ENCODE measurements around the gene CBS. TPM values are rescaled to one million over a fixed set of nuclear protein-coding genes. Genes with fewer than 3 reads are reported as not detected.
"Not testable (repeated sequence)": the region's sequence is repeated elsewhere in the genome, so short reads cannot be mapped to it uniquely, and the experiment has no call there.

CBS gene
- total and polyA plus RNA-seq, 11 donors = 3.5 to 22.2 (median 6.7) TPM

DNA sequence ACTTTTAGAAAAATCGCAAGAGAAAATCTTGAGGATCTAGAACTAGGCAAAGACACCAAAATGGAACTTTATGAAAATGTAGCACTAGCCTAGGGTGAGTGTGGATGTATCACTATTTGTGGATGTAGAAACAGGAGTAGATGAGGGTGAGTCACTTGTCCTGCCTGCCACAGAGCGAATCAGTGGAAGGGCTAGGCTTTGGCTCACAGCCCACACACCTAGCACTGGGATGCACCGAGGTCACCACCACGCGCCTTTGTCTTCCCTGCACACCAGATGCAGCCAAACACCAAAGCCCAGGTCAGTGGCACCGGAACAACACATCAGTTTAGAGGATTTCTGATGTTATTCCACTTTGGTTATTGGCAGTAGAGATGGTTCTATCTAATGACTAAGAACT is 63.0 kb downstream of the CBS start:
- no peaks in the 10 kb centered on the region for H3K9me3 ChIP-seq
- no peaks in the 10 kb centered on the region for H3K4me1 ChIP-seq
- intact Hi-C loops (cut with DNase I) = no loop called here
- no peak overlapping the region for H3K27ac ChIP-seq
- TF ChIP-seq POLR2A (IDR thresholded peaks at IDR 0.05) = no peak
- TF ChIP-seq, protein P1, sequence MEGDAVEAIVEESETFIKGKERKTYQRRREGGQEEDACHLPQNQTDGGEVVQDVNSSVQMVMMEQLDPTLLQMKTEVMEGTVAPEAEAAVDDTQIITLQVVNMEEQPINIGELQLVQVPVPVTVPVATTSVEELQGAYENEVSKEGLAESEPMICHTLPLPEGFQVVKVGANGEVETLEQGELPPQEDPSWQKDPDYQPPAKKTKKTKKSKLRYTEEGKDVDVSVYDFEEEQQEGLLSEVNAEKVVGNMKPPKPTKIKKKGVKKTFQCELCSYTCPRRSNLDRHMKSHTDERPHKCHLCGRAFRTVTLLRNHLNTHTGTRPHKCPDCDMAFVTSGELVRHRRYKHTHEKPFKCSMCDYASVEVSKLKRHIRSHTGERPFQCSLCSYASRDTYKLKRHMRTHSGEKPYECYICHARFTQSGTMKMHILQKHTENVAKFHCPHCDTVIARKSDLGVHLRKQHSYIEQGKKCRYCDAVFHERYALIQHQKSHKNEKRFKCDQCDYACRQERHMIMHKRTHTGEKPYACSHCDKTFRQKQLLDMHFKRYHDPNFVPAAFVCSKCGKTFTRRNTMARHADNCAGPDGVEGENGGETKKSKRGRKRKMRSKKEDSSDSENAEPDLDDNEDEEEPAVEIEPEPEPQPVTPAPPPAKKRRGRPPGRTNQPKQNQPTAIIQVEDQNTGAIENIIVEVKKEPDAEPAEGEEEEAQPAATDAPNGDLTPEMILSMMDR (IDR thresholded peaks at IDR 0.05) = no peak
- H3K27me3 ChIP-seq = no peaks in the 10 kb centered on the region
- DNase-seq (no peak), ATAC-seq (no peak)
- H3K36me3 ChIP-seq = peaks cover 0 to 91% (median 64%) of the 10 kb centered on the region in 9 donors
- WGBS, 4 donors = 91 to 93% (median 92%) methylated on average over 6 of the region's 6 CpGs
- no peak overlapping the region for H3K4me3 ChIP-seq

DNA sequence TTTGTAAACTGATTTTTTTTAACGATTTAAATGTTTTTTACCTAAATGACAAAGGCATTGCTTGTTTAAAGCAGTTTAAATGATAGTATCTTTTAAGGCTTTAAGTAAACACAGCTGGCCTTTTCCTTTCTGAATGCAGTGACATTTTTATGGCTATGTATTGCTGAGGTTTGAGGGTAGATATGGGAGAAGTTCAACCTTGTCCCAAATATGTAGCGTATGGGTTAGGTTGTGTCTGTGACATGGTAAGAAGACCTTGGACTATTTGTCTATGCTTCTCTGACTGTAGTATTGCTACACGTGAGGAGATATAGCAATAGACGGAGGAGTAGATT is 68.8 kb downstream of the CBS start:
- intact Hi-C loops (cut with DNase I) = no loop called here
- H3K27me3 ChIP-seq = no peaks in the 10 kb centered on the region
- no peak overlapping the region for H3K4me3 ChIP-seq
- WGBS, 4 donors = 70 to 85% (median 82%) methylated on average over 4 of the region's 4 CpGs
- peaks cover 0 to 60% (median 39%) of the 10 kb centered on the region in 9 donors for H3K36me3 ChIP-seq
- no peak for DNase-seq
- peaks cover 0 to 5% (median 0%) of the 10 kb centered on the region in 12 donors for H3K4me1 ChIP-seq
- no peaks in the 10 kb centered on the region for H3K9me3 ChIP-seq
- H3K27ac ChIP-seq = no peak overlapping the region
- TF ChIP-seq, protein P1 (IDR thresholded peaks at IDR 0.05) = no peak
- TF ChIP-seq POLR2A (IDR thresholded peaks at IDR 0.05) = no peak
- no peak for ATAC-seq

DNA sequence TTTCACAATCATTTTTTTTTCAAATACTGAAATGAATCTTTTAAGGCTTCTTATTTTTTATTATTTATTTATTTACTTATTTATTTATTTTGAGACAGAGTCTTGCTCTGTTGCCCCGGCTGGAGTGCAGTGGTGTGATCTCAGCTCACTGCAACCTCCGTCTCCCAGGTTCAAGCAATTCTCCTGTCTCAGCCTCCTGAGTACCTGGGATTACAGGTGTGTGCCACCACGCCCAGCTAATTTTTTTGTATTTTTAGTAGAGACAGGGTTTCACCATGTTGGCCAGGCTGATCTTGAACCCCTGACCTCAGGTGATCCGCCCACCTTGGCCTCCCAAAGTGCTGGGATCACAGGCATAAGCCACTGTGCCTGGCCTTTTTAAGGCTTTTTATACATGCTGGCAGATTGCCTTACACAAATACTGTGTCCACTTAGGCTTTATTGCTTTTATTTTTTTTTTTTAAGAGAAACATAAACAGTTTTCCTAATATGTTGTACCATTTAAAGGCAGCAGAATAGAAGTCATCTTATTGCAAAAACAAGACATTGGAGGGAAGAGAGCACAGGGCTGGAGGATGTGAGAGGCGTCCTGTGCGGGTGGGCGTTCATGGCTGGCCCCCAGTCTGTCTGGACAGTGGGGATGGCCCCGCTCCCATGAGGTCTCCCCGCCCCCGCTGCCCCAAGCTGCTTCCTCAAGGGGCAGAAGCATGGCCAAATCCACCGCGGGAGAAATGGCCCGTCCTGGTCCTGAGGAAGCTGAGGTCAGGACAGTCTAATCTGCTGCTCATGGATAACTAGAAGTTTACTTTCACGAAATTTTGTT is 69.4 kb downstream of the CBS start:
- H3K4me3 ChIP-seq; H3K27me3 ChIP-seq; H3K9me3 ChIP-seq; H3K27ac ChIP-seq; intact Hi-C loops (cut with DNase I); H3K4me1 ChIP-seq: not testable (repeated sequence)
- ATAC-seq (peak in 2 of 4 donors; percentile 18 to 77), DNase-seq (peak in 3 of 5 donors; percentile 43 to 68 (median 53))
- 61 to 80% (median 74%) methylated on average over 14 of the region's 14 CpGs for WGBS, 4 donors
- H3K36me3 ChIP-seq = peaks cover 0 to 55% (median 33%) of the 10 kb centered on the region in 9 donors

DNA sequence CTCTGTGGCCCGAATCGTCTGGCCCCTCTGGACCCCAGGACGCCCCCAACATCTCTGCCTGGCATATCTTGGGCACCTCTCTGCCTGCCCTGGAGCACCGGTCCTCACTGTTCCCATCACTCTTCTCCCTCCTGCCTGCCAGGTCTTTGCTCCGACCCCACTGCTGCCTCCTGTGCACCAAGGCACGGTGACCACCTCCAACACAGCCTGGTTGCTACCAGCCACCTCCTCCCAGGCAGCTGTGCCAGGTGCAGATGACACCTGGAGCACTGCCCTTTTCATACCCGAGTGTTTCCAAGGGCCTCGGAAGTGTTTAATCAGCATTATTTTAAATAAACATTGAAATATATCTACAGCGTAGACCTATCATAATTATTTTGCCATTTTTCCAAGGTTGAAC is 70.0 kb downstream of the CBS start:
- no peak for ATAC-seq
- WGBS, 4 donors = 86 to 87% (median 86%) methylated on average over 9 of the region's 9 CpGs
- Histone ChIP-seq H3K36me3 (peaks cover 0 to 52% (median 31%) of the 10 kb centered on the region in 9 donors), H3K9me3 (no peaks in the 10 kb centered on the region), H3K4me3 (no peak overlapping the region), H3K27ac (no peak overlapping the region), H3K4me1 (peaks cover 0 to 12% (median 2%) of the 10 kb centered on the region in 12 donors), H3K27me3 (no peaks in the 10 kb centered on the region)
- TF ChIP-seq POLR2A (IDR thresholded peaks at IDR 0.05) = no peak
- TF ChIP-seq, protein P1 (IDR thresholded peaks at IDR 0.05) = no peak
- intact Hi-C loops (cut with DNase I) = no loop called here
- DNase-seq = no peak

All from heart left ventricle (tissue), 16 donors.